Measurements from ENCODE around the gene EPC1.

GRCh38 chr10:32239769-32240168, 107.2 kb downstream of the EPC1 start:
- TF ChIP-seq RAD21 (IDR thresholded peaks at IDR 0.05; ENCODE audit: low read depth) (no peak), EP300 (IDR thresholded peaks at IDR 0.05; ENCODE audit: borderline replicate concordance) (no peak), FOXM1 (IDR thresholded peaks at IDR 0.05; ENCODE audit: borderline replicate concordance, low read depth) (no peak), EGR1 (IDR thresholded peaks at IDR 0.05) (no peak), CREB1 (IDR thresholded peaks at IDR 0.05; ENCODE audit: low read depth) (no peak), ZBTB7A (IDR thresholded peaks at IDR 0.05; ENCODE audit: low read depth) (no peak), TAF1 (IDR thresholded peaks at IDR 0.05; ENCODE audit: low read depth) (no peak), TEAD4 (IDR thresholded peaks at IDR 0.05) (no peak), USF1 (IDR thresholded peaks at IDR 0.05) (no peak), CEBPB (IDR thresholded peaks at IDR 0.05) (no peak), NFIC (IDR thresholded peaks at IDR 0.05) (no peak), MAX (IDR thresholded peaks at IDR 0.05) (no peak)
